KG1 (cell line): ENCODE results near the gene ZNRF3.
"Not testable (repeated sequence)": the region's sequence is repeated elsewhere in the genome, so short reads cannot be mapped to it uniquely, and the experiment has no call there.

Experiments used
- DNase-seq: peaks from one replicate; lab custom pipeline; 2025; lab: John Stamatoyannopoulos, UW

ZNRF3 gene

DNA sequence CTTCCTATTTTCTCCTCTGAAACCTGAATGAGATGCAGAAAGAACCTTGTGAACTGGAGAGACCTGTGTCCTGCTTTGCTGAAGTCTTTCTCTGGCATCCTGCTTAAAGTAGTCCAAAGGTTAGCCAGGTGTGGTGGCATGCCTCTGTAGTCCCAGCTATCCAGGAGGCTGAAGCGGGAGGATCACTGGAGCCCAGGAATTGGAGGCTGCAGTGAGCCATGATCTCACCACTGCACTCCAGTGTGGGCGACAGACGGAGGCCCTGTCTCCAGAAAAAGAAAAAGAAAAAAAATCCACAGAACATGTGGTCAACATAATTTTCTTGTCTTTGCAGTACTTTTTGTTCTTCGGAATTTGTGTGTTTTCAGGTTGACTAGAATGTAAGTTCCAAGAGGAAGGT is 187.1 kb downstream of the ZNRF3 start:
- no peak for DNase-seq

DNA sequence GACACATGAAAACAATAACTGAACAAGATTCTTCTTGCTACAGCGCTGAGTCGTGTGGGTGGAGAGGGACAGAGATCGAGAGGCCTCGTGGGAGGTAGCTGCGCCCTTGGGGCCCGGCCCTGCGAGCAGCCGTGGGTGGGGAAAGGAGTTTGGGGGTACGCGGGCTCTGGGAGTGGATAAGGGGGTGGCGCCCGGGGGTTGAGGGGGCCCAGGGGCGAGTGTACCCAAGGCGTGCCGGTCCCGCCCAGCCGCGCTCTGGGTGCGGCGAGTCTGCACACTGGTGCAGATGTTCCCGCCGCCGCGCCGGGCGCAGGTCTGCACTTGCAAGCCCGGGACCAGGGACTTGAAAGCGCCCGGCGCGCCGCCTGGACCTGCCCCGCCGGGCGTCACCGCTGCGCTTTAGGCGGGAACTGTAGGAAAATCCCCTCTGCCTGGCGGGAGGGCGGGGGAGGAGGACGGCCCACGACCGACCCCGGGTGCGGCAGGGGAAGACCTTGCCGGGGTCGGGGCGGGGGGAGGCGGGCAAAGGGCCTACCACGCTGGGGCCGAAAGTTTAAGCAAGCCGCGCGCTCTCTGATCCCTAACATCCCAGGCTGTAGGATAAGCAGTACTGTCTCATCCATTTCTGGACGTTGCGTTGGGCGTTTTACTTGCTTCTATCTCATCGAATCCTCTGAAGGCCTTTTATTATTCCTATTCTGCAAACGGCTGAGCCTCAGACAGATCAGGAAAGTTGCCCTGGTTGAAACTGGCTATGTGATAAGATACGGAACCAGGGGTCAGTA is 188.1 kb downstream of the ZNRF3 start:
- no peak for DNase-seq

DNA sequence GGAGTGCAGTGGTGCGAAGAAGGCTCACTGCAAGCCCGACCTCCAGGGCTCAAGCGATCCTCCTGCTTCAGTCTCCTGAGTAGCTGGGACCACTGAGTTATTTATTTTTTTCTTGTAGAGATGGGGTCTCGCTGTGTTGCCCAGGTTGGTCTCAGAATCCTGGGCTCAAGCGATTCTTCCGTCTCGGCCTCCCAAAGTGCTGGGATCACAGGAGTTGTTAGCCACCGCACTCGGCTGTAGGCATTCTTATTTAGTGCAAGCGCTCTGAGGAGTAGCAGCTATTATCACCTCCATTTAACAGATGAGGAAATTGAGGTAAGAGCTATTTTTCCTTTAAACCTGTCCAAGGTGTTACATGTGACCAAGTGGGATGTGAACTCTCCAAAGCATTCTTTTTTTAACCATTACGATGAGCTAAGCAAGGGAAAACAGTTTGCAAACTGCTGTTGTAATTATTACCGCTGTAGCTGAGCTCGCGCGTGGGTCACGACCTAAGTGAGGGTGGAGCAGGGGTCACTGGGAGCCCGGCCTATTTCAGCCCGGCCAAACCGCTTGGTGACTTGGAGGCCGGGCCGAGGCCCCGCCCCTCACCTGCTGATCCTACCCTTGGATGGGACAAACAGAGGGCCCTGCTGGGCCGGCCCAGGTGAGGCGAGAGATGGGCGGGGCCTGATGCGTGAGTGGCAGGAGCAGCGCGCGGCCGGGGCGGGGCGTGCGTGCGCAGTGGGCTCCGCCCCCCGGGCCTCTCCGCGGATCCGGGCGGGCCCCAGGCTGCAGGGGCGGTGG is 189.0 kb downstream of the ZNRF3 start:
- peak; percentile 46 for DNase-seq

DNA sequence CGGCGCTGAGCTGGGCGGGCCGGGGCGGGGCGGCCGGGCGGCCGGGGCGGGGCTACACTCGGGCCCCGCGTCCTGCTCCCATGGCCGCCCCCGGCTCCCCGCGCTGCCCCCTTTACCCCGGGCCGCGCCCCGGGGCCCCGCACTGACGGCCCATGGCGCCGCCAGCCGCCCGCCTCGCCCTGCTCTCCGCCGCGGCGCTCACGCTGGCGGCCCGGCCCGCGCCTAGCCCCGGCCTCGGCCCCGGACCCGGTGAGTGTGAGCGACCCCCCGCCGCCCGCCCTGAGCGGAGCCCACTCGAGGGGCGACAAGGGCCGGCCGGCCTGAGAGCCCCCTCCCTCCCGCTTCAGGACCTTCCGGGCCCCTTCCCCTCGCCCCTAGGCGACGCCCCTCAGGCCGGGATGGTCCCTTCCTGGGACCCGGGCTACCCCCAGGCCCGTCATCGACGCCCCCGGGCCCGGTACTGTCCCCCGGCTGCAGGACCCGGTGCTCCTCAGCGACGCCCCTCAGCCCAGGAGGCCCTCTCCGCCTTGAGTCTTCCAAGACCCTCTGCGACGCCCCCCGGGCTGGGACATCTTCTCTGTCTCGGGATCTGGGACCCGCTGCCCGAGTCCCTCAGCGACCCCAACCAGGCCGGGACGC is 189.7 kb downstream of the ZNRF3 start, which contains the start of gene KREMEN1:
Gene KREMEN1, plus strand, starts transcription at position 57 of the 639 bp plus-strand sequence. Its CDS starts 96 bp downstream, at position 153.
- DNase-seq = no peak

DNA sequence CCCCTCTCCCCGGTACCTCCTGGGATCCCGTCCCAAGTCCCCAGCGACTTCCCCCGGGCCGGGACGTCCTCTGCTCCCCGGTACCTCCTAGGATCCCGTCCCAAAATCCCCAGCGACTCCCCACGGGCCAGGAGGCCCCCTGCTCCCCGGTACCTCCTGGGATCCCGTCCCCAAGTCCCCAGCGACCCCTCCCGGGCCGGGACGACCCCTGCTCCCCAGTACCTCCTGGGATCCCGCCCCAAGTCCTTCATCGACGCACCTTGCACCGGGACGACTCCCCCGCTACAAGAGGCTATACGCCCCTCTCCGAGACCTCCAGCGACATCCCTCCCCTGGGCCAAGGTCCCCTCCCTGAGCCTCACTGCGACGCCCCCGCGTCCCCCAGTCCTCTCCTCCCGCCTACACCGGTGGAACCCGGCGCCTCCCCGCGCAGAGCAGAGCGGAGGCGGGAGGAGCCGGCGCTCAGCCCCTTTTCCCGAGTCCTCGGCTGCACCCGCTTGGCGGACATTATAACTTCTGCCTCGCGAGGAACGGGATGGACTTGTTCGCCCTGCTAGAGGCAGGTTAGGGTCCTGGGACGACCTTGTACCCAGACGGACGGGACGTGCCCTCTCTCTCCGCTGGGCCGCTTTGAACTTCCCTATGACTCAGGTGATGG is 190.4 kb downstream of the ZNRF3 start:
- DNase-seq = no peak

DNA sequence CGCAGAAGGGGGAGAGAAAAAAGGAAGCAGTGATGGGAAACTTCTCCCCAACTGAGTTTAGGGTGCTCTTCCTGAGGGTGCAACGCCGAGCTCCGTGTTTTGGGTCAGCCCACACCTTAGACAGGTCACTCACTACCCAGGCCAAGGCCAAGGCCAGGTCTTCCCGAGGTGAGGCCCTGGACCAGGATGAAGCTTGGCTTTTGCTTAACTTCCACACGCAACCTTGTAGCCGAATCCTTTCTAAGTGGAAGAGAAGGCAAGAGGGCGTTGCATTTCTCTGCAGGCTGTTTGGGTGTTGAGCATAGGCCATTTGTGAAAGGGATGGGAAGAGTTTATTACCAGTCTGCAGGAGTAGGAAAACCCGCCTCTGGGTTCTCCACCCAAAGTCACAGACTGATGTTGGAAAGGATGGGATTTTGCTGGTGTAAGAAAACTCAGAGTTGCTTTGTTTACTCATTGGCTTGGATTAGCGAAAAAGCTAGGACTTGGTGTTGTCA is 191.0 kb downstream of the ZNRF3 start:
- no peak for DNase-seq

DNA sequence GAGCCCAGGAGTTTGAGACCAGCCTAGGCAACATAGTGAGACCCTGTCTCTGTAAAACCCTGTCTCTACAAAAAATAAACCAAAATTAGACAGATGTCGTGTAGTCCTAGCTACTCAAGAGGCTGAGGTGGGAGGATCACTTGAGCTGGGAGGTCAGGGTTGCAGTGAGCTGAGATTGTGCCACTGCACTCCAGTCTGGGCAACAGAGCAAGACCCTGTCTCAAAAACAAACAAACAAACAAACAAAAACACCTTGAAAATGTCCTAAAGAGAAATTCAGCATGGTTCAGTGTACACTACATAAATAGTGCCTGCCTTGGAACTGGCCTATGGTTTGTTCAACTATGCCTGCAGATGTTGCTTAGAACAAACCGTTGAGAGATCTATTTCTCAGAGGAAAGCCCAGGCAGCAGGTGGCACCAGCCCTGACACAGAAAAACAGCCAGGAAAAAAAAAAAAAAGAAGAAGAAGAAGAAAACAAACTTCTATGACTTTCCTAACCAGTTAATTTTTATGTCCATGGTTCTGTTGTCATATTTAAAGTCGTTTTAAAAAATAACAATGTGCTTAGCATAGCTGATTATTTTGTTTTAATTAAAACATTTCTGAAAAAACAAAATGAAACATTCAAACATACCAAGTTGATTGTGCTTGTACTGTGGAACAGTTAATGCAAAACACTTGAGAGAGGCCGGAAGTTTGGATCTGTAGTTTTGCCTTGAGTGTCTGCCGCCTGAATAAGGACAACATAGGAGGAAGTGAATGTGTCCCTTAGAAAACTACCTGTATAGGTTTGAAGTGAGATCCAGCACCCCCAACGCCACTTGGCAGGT is 194.9 kb downstream of the ZNRF3 start:
- no peak for DNase-seq

DNA sequence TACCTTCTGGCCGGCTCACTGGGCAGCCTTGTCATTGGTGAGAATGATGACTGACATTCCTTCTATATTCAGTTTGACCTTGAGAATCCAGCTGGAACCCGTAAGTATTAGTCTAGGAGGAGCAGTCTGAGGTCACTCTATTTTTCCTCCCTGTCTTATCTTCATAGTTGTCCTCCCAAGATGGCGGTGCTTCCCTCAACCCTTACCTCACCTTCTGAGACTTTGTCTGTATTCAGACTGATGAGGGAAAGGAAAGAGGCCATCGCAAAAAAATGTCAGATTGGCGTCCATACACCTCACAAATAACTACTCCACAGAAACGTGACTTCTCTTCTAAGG is 195.5 kb downstream of the ZNRF3 start:
- no peak for DNase-seq

DNA sequence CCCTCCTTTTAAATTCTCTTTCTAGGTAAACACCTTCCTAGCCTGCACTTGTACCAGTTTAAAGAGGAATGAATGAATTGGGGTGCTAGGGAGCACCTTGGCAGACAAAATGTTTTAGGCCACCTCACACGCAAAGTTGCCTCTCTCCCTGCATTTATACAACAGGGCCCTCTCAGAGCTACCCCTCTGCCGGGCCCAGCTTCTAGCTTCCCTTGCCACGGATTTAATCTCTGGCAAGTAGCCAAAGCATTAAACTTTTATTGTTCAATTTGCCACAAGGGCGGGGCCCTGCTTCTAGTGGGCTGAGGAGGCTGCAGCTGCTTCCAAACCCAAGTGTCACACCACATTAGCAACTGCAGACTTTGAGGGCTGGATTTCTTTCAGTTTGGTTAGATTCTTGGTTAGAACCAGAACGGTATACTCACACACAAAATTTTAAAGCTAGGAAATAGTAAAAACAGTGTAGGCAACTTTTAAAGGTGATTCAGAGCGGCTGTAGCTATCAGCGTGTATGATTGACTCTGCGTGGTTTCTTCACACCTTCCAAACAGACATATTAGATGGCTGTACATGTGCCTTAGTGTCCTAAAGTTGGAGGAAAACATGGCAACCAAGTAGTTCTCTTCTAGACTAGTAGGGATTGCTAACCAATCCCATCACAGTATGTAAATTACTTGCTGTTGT is 196.0 kb downstream of the ZNRF3 start:
- no peak for DNase-seq

DNA sequence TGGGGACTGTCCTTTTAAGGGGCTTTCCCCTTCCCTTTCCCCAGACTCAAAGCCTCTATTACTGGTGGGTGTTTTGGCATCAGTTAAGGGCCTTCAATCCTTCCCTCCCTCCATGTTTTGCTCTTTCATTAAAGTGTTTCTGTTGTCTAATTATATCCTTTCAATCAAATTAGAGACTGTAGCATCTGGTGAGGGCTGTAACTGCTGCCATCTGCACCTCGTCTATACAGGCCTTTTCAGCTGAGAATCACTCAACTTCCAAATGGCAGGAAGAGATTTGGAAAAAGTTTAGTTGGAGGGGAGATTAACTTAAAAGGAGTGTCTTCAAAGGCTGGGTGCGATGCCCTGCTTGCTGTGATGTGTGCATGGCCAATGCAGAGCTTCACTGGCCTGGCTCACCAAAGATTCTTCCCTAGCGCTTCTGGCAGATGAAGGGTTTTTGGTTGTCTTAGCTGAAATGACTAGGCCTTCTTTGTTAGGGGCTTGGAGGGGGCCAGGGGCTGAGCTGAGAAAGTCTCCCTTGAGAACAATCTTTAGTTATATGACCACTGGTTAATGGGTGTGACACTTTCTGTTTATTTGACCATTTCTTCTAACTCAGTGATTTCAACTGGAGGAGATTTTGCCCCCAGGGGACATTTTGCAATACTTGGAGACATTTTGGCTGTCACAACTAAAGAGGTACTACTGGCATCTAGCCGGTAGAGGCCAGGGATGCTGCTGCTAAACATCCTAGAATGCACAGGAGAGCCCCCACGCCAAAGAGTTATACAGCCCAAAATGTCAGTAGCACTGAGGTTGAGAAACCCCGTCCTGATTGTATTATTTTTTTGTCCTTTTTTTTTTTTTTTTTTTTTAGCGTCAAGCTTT is 197.0 kb downstream of the ZNRF3 start:
- no peak for DNase-seq

DNA sequence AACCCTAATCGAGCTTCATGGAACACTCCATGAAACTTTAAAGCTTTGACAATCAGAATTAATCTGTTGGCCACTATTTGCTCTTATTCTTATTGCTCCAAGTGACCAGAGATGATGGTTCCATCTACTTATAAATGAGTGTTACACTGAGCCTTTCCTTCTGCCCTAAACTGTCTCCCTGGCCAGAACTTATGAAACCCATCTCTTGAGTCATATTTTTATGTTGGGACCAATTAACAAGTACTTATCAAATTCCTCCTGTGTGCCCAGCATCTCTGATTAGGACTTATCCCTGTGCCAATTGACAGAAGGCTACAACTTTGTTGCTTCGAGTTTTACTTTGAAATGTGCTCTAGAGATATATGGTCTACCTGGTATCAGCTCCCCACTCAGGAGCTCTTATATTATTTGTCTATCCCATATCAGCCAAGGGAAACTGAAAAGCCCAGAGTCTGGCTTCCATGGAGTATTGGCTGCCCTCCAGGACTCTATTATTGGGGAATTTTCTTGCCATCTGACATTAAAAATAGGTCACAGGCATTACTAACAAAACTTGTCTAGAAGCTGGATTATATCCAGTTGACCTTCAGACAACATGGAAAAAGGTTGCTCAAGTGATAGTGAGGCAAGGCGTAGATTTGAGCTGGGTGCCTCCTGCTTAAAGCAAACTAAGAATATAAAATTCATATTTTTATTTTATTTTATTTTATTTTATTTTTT is 198.3 kb downstream of the ZNRF3 start:
- no peak for DNase-seq

DNA sequence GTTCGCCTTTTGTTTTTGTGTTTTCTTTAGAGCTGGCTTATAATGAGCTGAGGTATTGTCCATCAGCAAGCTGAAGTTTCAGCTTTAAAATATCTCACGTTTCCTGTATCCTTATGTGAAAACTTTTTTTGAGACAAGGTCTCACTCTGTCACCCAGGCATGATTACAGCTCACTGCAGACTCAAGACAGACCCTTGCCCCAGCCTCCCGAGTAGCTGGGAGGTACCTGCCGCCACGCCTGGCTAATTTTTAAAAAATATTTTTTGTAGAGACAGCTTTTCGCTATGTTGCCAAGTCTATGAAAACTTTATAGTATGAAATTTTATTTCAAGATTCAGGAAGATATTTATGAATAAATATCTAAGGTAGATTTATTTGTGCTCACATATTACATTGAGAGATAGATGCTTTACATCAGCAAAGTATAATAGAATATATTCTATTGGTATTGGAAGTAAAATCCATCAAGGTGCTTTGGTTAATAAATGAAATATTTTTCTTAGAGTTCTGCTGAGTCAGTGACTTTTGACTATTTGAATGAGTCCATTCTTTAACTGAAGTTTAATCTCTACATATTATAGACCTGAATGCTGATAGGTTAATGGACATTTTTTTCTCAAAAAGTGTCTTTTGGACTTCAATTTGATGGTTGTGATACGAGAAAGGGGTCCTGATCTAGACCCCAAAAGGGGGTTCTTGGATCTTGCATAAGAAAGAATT is 199.6 kb downstream of the ZNRF3 start:
- no peak for DNase-seq

DNA sequence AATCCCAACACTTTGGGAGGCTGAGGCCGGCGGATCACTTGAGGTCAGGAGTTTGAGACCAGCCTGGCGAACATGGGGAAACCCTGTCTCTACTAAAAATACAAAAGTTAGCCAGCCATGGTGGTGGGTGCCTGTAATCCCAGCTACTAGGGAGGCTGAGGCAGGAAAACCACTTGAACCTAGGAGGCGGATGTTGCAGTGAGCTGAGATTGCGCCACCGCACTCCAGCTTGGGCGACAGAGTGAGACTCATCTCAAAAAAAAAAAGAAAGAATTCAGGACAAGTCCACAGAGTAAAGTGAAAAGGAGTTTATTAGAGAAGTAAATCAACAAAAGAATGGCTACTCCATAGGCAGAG is 200.2 kb downstream of the ZNRF3 start:
- not testable (repeated sequence) for DNase-seq

DNA sequence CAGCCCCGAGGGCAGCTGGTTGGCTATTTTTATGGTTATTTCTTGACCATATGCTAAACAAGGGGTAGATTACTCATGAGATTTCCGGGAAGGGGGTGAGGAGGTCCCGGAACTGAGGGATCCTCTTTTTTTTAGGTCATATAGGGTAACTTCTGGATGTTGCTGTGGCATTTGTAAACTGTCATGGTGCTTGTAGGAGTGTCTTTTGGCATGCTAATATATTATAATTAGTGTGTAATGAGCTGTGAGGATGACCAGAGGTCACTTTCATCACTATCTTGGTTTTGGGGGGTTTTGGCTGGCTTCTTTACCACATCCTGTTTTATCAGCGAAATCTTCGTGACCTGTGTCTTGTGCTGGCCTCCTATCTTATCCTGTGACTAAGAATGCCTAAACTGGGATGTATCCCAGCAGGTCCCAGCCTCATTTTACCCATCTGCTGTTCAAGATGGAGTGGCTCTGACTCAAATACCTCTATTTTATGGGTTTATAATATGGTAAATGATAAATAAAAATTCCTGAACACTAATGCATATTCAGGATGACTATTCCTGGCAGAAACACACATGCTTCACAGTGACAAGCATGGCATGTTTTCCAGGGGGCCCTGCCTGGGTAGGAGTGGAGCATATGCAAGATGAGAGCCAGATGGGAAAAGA is 200.7 kb downstream of the ZNRF3 start:
- DNase-seq = no peak

DNA sequence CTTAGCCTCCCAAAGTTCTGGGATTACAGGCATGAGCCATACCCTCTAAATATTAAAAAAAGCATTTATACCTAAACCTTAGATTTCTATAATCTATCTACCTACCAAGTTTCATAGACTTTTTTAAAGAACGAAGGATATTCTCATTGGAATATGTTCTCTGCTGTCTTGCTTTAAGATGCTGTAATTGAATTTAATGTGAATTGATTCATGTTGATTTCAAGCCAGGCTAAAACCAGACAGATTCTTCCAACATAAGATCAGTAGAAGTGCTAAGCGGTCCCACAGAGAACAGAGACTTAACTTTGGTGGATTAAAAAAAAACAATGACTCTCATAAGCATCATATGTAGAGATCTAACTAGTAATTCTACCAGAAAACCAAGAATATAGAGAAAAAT is 203.6 kb downstream of the ZNRF3 start:
- DNase-seq = no peak

DNA sequence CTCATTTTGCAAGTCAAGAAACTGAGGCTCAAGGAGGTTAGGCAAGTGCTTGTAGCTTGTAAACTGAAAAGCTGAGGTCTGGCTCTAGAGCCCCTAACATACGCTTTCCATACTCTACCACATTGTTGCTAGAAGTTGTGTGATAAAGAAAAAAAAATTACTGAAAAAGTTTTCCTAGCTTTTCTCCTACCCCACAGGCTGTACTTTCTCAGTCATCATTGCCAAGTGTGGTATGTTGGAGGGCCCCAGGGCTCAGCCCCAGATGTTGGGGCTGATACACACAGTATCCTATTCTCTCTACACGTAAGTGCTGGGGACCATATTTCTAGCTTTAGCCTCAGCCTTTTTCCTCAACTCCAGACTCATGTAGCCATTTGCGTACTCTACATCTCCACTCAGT is 205.4 kb downstream of the ZNRF3 start:
- DNase-seq = no peak

DNA sequence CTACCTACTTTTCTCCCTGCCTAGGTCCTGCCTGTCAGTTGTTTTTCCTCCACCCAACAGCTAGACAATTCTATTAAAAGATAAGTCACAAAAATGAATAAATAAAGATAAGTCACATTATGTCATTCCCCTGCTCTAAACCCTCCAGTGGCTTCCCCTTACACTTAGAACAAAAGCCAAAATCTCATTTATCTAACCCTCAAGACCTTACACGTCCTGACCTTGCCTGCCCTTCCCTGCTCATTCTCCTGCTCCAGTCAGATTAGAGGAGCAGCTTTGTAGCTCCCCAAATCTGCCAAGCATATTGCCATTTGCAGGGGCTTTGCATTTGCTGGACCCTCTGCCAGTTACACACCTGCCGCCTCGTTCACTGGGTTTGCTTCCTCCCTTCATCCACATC is 206.1 kb downstream of the ZNRF3 start:
- no peak for DNase-seq

DNA sequence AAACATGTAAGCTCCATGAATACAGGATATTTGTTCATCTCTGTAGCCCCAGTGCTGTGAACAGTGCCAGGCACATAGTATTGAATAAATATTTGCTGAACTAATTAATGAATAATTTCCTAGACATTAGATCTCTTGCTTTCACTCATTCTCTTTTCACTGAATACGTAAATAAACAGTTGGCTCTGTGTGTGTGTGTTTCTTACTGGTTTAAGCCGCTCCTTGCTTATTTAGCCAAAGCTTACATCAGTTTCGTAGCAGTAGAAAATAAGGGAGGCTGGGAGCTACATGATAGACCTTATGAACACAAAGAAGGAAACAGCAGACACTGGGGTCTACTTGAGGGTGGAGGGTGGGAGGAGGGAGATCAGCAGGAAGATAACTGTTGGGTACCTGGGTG is 206.7 kb downstream of the ZNRF3 start:
- no peak for DNase-seq
